ENCODE data around the gene PTPRCAP. TPM values are rescaled to one million over a fixed set of nuclear protein-coding genes. Genes with fewer than 3 reads are reported as not detected.
A peak's percentile ranks its signal among the peaks of the same experiment; 100 is the strongest.

PTPRCAP gene
- total RNA-seq, 1 experiment from 2014 or later = 1.3 TPM

DNA sequence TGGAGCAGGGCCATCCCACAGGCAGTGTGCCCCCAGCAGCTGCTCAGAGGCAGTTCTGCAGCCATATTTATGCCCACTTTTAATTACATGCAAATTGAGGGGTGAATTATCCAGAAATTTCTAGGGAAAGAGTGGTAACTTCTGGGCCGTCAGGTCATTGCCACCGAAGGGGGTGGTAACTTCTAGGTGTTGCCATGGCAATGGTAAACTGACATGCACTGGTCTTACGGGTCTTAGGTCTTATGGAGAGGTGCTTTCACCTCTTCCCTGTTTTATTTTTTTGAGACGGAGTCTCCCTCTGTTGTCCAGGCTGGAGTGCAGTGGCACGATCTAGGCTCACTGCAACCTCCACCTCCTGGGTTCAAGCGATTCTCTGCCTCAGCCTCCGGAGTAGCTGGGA, 35.4 kb upstream of the PTPRCAP start:
- H3K4me3 Mint-ChIP-seq (ENCODE audit: low read depth, unreplicated experiment) = no peak overlapping the region
- no peaks in the 10 kb centered on the region for H3K9me3 Mint-ChIP-seq (ENCODE audit: low read depth, unreplicated experiment)
- BruUV-seq (replicated peaks) = no TSS peak
- H3K27ac Mint-ChIP-seq (ENCODE audit: unreplicated experiment) = no peak overlapping the region
- DNase-seq = no peak
- CTCF ChIA-PET = interaction anchor here (0.6 kb wide), 1 partner anchor 1218 kb away, joined by 4 read pairs; no protein-coding TSS in a partner anchor
- no peak for TF ChIP-seq CTCF (IDR thresholded peaks at IDR 0.05; ENCODE audit: unreplicated experiment)
- H3K36me3 Mint-ChIP-seq (ENCODE audit: insufficient read depth, unreplicated experiment) = peaks cover 19% of the 10 kb centered on the region
- peaks cover 14% of the 10 kb centered on the region for H3K4me1 Mint-ChIP-seq (ENCODE audit: low read depth, unreplicated experiment)
- peaks cover 10% of the 10 kb centered on the region for H3K27me3 Mint-ChIP-seq (ENCODE audit: unreplicated experiment)
- intact Hi-C loops (cut with micrococcal nuclease; ENCODE audit: unreplicated experiment) = no loop called here

- Mint-ChIP-seq H3K27ac (ENCODE audit: unreplicated experiment) (peak overlapping the region; percentile 26), H3K9me3 (ENCODE audit: low read depth, unreplicated experiment) (no peaks in the 10 kb centered on the region), H3K36me3 (ENCODE audit: insufficient read depth, unreplicated experiment) (peaks cover 31% of the 10 kb centered on the region), H3K4me1 (ENCODE audit: low read depth, unreplicated experiment) (peaks cover 25% of the 10 kb centered on the region), H3K27me3 (ENCODE audit: unreplicated experiment) (peaks cover 10% of the 10 kb centered on the region), H3K4me3 (ENCODE audit: low read depth, unreplicated experiment) (no peak overlapping the region)
- no peak for DNase-seq
- CTCF ChIA-PET = interaction anchor here (2.6 kb wide), 1 partner anchor 18 kb away, joined by 10 read pairs; the partner anchor contains the start of gene GPR152
- intact Hi-C loops (cut with micrococcal nuclease; ENCODE audit: unreplicated experiment) = no loop called here
- BruUV-seq (replicated peaks) = no TSS peak
- no peak for TF ChIP-seq CTCF (IDR thresholded peaks at IDR 0.05; ENCODE audit: unreplicated experiment)
Observed at GRCh38 chr11:67470337-67471002, 33.0 kb upstream of the PTPRCAP start.

GRCh38 chr11:67469508-67469811, 32.0 kb upstream of the PTPRCAP start:
- H3K4me1 Mint-ChIP-seq (ENCODE audit: low read depth, unreplicated experiment) = peaks cover 32% of the 10 kb centered on the region
- TF ChIP-seq CTCF (IDR thresholded peaks at IDR 0.05; ENCODE audit: unreplicated experiment) = no peak
- no peak overlapping the region for H3K27ac Mint-ChIP-seq (ENCODE audit: unreplicated experiment)
- BruUV-seq (replicated peaks) = no TSS peak
- H3K36me3 Mint-ChIP-seq (ENCODE audit: insufficient read depth, unreplicated experiment) = peaks cover 42% of the 10 kb centered on the region
- peak overlapping the region; percentile 85 for H3K4me3 Mint-ChIP-seq (ENCODE audit: low read depth, unreplicated experiment)
- intact Hi-C loops (cut with micrococcal nuclease; ENCODE audit: unreplicated experiment) = no loop called here
- H3K9me3 Mint-ChIP-seq (ENCODE audit: low read depth, unreplicated experiment) = no peaks in the 10 kb centered on the region
- DNase-seq = no peak
- peaks cover 10% of the 10 kb centered on the region for H3K27me3 Mint-ChIP-seq (ENCODE audit: unreplicated experiment)
- CTCF ChIA-PET = interaction anchor here (0.6 to 2.6 kb wide), 3 partner anchors 9 to 68 kb away, joined by 3 to 10 read pairs (median 4); partner anchors contain the start of genes GPR152 and PPP1CA

- Mint-ChIP-seq H3K36me3 (ENCODE audit: insufficient read depth, unreplicated experiment) (peaks cover 47% of the 10 kb centered on the region), H3K27me3 (ENCODE audit: unreplicated experiment) (peaks cover 10% of the 10 kb centered on the region), H3K4me1 (ENCODE audit: low read depth, unreplicated experiment) (peaks cover 37% of the 10 kb centered on the region), H3K9me3 (ENCODE audit: low read depth, unreplicated experiment) (no peaks in the 10 kb centered on the region), H3K4me3 (ENCODE audit: low read depth, unreplicated experiment) (peak within 1 kb of the TSS; percentile 85), H3K27ac (ENCODE audit: unreplicated experiment) (peak within 1 kb of the TSS; percentile 64)
- CTCF ChIA-PET = interaction anchor here (0.6 to 2.6 kb wide), 6 partner anchors 10 to 158 kb away, joined by 3 to 10 read pairs (median 4); partner anchors contain the start of genes GPR152 and PPP1CA
- peak; percentile 93 for DNase-seq
- TSS peak; percentile 15 for BruUV-seq (replicated peaks)
- TF ChIP-seq CTCF (IDR thresholded peaks at IDR 0.05; ENCODE audit: unreplicated experiment) = peak; percentile 14
- intact Hi-C loops (cut with micrococcal nuclease; ENCODE audit: unreplicated experiment) = no loop called here
Observed at GRCh38 chr11:67468759-67469507, 31.5 kb upstream of the PTPRCAP start, which contains the start of gene TMEM134. TMEM134 (minus strand) TSS chr11:67469251; CDS start chr11:67469192, 59 bp downstream.

All from Calu3 (cell line).